ENCODE data around the gene DEGS1.

- TF ChIP-seq CTCF (conservative IDR thresholded peaks at IDR 0.05) (no peak), EZH2 (IDR thresholded peaks at IDR 0.05; ENCODE audit: low read depth) (no peak)
These were observed 33.3 kb upstream of the DEGS1 start for GRCh38 chr1:224149709-224150108.
